ENCODE results near the gene PPP4C. TPM values are rescaled to one million over a fixed set of nuclear protein-coding genes. Genes with fewer than 3 reads are reported as not detected.

Gene PPP4C
- total and polyA plus RNA-seq, 2 of the 8 experiments (the other 6 are each of a cell fraction or from before 2014, with no cell fraction given) = 148 to 298 TPM

DNA sequence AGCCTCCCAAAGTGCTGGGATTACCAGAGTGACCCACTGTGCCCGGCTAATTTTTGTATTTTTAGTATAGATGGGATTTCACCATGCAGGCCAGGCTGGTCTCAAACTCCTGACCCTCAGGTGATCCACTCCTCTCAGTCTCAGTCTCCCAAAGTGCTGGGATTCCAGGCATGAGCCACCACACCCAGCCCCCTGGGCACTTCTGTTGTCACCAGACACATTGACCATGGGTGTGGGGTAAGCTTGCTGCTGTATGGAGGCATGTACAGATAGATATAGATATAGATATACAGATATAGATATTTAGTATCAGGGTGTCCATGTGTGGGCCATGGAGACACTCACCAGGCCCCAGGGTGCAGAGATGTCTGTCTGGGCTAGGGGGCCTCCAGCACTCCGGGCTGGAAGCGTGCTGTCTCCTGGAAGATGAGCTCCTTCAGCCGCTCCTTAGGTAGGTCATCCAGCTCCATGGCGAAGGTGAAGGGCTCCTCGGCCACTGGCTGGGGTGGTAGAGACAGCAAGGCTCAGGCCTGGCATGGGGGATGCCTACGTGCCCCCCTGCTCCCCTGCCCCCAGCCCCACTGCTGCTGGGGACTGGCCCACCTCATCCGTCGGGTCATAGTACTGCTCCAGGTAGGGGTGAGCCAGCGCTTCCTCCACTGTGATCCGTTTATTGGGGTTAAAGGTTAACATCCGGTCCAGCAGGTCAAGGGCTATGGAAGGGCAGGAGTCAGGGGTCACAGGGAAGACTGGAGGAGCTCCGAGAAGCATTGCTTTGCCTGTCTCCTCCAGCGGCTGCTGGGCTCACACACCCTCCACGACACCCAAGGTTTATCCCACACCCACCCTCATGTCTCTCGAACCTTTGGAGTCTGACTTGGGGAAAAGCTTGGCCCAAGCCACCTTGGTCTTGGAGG is 40.8 kb downstream of the PPP4C start (continued):
- TF ChIP-seq NANOG (IDR thresholded peaks at IDR 0.05; ENCODE audit: insufficient read depth, low read depth, low read length, poor library complexity, severe bottlenecking) (no peak), NRF1 (IDR thresholded peaks at IDR 0.05; ENCODE audit: low read depth, low read length) (no peak), GABPA (IDR thresholded peaks at IDR 0.05; ENCODE audit: borderline replicate concordance, insufficient read depth, low read length) (no peak), CEBPB (IDR thresholded peaks at IDR 0.05; ENCODE audit: low read depth, low read length) (no peak), YY1 (IDR thresholded peaks at IDR 0.05; ENCODE audit: low read depth, low read length) (no peak)
